Fibroblast of the aortic adventitia (primary cell): ENCODE data around the gene KIAA0825. TPM values are rescaled to one million over a fixed set of nuclear protein-coding genes. Genes with fewer than 3 reads are reported as not detected.
"Not testable (repeated sequence)": the region's sequence is repeated elsewhere in the genome, so short reads cannot be mapped to it uniquely, and the experiment has no call there.

Source experiments
- DNase-seq: peaks from one replicate; pipeline ENCODE4 v3.0.0-alpha.2; 2010; ENCODE audit warnings: low read depth
- H3K4me3 ChIP-seq: 2 replicates; pipeline ENCODE4 v1.5.1; 2011; ENCODE audit warnings: low read depth, mild to moderate bottlenecking, control low read depth, low read length, moderate library complexity
- total RNA-seq: library from RNA; depleted of rRNA; stranded (reverse); fragments of >200 nt; gene quantifications from 2 replicates; pipeline ENCODE4 v1.2.3, GENCODE V29; 2012; ENCODE audit warnings: low replicate concordance
- TF ChIP-seq, protein P1 (sequence below): IDR thresholded peaks from 2 replicates; pipeline ENCODE4 v1.5.1; 2011; ENCODE audit warnings: mild to moderate bottlenecking, low read length, control low read depth, inconsistent platforms; ENCODE audit not compliant: insufficient read depth

KIAA0825 gene
- total RNA-seq, 1 donor: 12.2 TPM

DNA sequence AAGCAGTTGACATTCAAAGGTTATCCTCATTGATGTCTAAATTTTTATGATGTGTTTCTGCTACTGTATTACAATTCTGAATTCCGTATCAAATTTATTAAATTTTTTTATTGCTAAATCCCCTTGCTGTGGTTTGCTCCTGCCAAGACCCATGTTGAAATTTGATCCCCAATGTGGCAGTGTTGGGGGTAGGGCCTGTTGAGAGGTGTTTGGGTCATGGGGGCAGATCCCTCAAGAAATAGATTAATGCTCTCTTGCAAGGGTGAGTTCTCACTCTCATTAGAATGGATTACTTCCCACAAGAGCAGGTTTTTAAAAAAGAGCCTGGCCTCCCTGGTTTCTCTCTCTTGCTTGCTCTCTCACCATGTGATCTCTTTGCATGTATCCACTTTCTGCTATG lies 442.5 kb downstream of the KIAA0825 start:
- DNase-seq: no peak
- no peak overlapping the region for H3K4me3 ChIP-seq
- TF ChIP-seq, protein P1, sequence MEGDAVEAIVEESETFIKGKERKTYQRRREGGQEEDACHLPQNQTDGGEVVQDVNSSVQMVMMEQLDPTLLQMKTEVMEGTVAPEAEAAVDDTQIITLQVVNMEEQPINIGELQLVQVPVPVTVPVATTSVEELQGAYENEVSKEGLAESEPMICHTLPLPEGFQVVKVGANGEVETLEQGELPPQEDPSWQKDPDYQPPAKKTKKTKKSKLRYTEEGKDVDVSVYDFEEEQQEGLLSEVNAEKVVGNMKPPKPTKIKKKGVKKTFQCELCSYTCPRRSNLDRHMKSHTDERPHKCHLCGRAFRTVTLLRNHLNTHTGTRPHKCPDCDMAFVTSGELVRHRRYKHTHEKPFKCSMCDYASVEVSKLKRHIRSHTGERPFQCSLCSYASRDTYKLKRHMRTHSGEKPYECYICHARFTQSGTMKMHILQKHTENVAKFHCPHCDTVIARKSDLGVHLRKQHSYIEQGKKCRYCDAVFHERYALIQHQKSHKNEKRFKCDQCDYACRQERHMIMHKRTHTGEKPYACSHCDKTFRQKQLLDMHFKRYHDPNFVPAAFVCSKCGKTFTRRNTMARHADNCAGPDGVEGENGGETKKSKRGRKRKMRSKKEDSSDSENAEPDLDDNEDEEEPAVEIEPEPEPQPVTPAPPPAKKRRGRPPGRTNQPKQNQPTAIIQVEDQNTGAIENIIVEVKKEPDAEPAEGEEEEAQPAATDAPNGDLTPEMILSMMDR: no peak

DNA sequence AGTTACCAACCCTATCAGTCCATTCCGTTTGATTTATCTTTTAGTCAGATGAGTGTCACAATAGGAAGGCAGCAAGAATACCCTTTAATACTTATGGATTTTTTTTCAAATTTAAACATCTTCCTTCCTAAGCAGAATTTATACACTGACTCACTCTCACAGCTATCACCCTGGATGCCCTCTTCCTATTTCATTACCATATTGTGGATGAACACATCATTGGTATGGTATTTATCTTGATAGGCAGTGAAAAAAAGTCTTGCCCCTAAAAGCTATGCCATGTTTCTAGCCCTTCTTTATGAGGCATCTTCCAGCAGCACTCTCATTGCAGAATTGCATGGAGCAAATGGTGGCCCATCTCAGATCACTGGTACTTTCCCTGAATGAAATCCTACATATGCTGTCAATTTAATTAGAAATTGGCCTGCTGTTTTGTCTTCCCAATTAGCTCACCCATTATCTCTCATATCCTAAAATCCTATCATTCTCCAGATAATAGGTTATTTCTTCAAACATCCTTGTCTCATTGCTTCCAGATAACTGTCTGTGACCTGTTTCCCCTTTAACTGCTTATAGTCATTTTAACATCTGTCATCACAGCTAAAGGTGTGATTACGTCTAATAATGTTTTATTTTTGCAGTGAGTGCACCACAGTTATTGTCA lies 443.5 kb downstream of the KIAA0825 start:
- H3K4me3 ChIP-seq: no peak overlapping the region
- DNase-seq: peak; percentile 13
- TF ChIP-seq, protein P1: no peak

DNA sequence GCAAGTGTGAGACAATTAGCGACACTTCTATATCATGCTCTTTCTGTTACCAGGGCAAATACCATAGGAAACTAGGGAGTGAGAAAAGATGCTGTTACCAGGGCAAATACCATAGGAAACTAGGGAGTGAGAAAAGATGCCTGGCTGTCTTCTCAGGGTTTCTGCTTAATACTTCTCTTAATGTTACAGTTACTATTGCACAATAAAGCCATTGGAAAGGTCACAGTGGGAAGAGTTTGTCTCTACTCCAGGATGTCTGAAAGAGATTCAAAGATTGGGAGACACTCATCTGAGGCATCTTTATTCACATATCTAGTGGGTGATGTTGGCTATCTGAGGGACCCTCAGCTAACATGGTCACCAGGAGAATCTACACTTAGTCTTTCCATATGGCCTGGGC lies 445.3 kb downstream of the KIAA0825 start:
- DNase-seq: no peak
- TF ChIP-seq, protein P1: no peak
- H3K4me3 ChIP-seq: no peak overlapping the region

DNA sequence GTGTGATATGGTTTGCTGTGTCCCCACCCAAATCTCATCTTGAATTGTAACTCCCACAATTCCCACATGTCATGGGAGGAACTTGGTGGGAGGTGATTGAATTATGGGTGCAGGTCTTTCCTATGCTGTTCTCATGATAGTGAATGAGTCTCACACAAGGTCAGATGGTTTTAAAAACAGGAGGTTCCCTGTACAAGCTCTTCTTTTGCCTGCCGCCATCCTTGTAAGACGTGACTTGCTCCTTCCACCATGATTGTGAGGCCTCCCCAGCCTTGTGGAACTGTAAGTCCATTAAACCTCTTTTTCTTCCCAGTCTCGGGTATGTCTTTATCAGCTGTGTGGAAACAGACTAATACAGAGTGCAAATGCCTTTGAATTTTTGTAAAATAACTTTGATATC lies 447.3 kb downstream of the KIAA0825 start:
- not testable (repeated sequence) for DNase-seq

DNA sequence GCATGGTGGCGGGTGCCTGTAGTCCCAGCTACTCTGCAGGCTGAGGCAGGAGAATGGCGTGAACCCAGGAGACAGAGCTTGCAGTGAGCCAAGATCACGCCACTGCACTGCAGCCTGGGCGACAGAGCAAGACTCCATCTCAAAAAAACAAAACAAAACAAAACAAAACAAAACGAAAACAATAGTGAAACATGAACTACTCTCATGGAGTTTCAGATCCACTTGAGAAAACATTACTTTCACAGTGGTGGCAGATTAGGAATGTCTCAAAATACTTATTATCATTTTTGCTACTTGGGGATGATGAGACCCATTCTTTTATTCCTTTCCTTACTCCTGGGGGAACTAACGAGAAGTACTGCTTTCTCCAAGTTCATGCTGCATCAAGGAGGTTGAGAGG lies 448.2 kb downstream of the KIAA0825 start:
- H3K4me3 ChIP-seq, DNase-seq: not testable (repeated sequence)

More for the DNA sequence above, 447.3 kb downstream of the KIAA0825 start:
- not testable (repeated sequence) for H3K4me3 ChIP-seq

DNA sequence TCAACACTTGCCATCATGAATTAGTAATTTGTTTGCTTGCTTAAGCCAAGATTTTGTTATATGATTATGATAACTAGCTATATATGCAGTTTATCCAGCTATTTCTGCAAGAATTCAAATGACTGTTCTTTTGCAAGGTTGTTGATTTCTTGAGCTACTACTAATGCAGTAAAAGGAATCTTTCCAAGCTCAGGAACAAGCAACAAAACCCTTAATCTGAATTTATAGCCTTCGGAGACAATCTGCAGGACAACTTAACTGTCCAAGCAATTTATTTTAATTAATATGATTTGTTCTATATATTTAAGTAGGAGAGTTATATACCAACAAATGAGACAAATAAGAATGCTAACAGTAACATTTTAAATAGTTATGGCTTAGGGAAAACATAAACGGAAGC lies 450.3 kb downstream of the KIAA0825 start:
- no peak for DNase-seq
- TF ChIP-seq, protein P1: no peak
- H3K4me3 ChIP-seq: no peak overlapping the region

DNA sequence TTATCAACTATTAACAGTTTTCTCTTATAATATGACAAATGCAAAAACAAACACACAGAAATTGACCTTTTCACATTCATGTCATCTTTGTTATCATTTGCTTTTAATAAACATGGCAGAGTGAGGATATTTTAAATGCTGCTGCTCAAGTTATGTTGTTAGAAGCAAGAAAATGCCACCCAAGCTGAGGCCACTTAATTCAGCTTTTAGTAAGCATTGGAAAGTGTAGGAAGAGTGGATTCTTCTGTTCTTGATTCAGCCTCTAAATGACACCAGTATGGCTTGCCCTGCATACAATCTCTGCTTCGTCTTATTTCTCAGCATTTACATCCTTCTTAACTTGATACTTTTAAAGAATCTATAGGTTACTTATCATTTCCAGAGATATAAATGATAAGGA lies 456.6 kb downstream of the KIAA0825 start:
- H3K4me3 ChIP-seq: no peak overlapping the region
- TF ChIP-seq, protein P1: no peak
- no peak for DNase-seq

DNA sequence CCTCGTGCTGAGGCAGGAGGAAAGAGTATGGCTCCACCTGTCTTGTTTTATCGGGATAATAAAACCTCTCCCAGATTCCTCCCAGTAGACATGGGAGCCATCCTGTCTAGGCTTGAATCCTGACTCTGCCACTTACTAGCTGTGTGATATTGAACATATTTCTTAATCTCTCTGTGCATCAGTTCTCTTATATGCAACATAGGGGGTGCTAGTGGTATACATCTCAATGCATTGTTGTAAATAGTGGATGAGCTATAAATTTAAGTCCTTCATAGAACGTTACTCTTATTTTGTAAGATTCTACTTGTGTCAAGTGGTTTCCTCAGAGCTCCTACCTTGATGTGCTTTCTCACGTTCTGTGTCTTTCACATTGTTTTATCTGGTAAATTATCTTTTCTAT lies 459.3 kb downstream of the KIAA0825 start:
- DNase-seq: no peak
- H3K4me3 ChIP-seq: no peak overlapping the region
- TF ChIP-seq, protein P1: no peak
